Aorta (tissue), 5 donors: ENCODE data around the gene DENND1A. TPM values are rescaled to one million over a fixed set of nuclear protein-coding genes. Genes with fewer than 3 reads are reported as not detected.

Experiments
- ATAC-seq: fragments of 200-7000 bp; cut with Tn5 transposase; one replicate; pipeline ENCODE4 v1.9.1; 2022; ENCODE audit warnings: moderate library complexity; ENCODE audit not compliant: low FRiP score
- DNase-seq, 2 donors: peaks; one replicate each; pipeline ENCODE4 v3.0.0-alpha.2; 2020
- H3K27ac ChIP-seq, 2 donors: one replicate each; pipeline ENCODE4 v1.5.1; 2013; ENCODE audit warnings: low read length in 2 of 2, mild to moderate bottlenecking in 2 of 2, moderate library complexity in 2 of 2, control low read depth in 1 of 2, inconsistent platforms in 1 of 2, low read depth in 1 of 2
- H3K27me3 ChIP-seq, 2 donors: one replicate each; pipeline ENCODE4 v1.6.1; 2013; ENCODE audit warnings: control low read depth in 1 of 2, low read length in 1 of 2, mild to moderate bottlenecking in 1 of 2, moderate library complexity in 1 of 2; ENCODE audit not compliant: insufficient read depth in 2 of 2, control insufficient read depth in 1 of 2
- H3K36me3 ChIP-seq, 2 donors: one replicate each; pipeline ENCODE4 v1.6.1; 2013; ENCODE audit warnings: control low read depth in 1 of 2, low read length in 1 of 2, mild to moderate bottlenecking in 1 of 2; ENCODE audit not compliant: insufficient read depth in 2 of 2, control insufficient read depth in 1 of 2
- H3K4me1 ChIP-seq, 2 donors: one replicate each; pipeline ENCODE4 v1.6.1; 2013; ENCODE audit warnings: low read length in 2 of 2, control low read depth in 1 of 2, mild to moderate bottlenecking in 1 of 2, moderate library complexity in 1 of 2; ENCODE audit not compliant: insufficient read depth in 2 of 2, control insufficient read depth in 1 of 2
- H3K4me3 ChIP-seq, 2 donors: one replicate each; pipeline ENCODE4 v1.5.1; 2013; ENCODE audit warnings: low read length in 2 of 2, control low read depth in 1 of 2, mild to moderate bottlenecking in 1 of 2
- H3K9me3 ChIP-seq: one replicate; pipeline ENCODE4 v1.6.1; 2013; ENCODE audit warnings: mild to moderate bottlenecking, low read length; ENCODE audit not compliant: control insufficient read depth
- WGBS, 2 donors: extraction: QIAGEN DNeasy Blood & Tissue Kit; methylation state at CpG; one replicate each; pipeline ENCODE4 v1.1.7; 2013; 5-methylcytosine and 5-hydroxymethylcytosine counted together
- intact Hi-C, 2 donors: fragments of 100-400 bp; cut with DNase I; formaldehyde crosslinking; loops; one replicate each; pipeline versions ENCODE4 v1.14.2 to v1.15.0; 2022
- polyA plus RNA-seq, 2 donors: library from polyadenylated mRNA; stranded (reverse); fragments of 200-250 nt; gene quantifications; one replicate each; pipeline ENCODE4 v1.2.3, GENCODE V29; 2013
- total RNA-seq, 2 donors: library from RNA; stranded (reverse); fragmentation: NEBNext Ultra II Directional; extraction: Animal tissue kit (Norgen Biotek cat#: 25700); gene quantifications; one replicate each; pipeline ENCODE4 v1.2.1, GENCODE V29; 2021
- donor health status: healthy with polysubstance abuse.
- donor health status: Bipolar disorder and iron deficiency.
- donor health status: DM: no; HTN: no; CAD: no.
- donor health status: DM: no; HTN: no; CAD: no.
- donor health status: DM: yes; HTN: yes; CAD: no.

The DENND1A gene
- total and polyA plus RNA-seq, 4 donors, result 6.9 to 31.4 (median 15.3) TPM

DNA sequence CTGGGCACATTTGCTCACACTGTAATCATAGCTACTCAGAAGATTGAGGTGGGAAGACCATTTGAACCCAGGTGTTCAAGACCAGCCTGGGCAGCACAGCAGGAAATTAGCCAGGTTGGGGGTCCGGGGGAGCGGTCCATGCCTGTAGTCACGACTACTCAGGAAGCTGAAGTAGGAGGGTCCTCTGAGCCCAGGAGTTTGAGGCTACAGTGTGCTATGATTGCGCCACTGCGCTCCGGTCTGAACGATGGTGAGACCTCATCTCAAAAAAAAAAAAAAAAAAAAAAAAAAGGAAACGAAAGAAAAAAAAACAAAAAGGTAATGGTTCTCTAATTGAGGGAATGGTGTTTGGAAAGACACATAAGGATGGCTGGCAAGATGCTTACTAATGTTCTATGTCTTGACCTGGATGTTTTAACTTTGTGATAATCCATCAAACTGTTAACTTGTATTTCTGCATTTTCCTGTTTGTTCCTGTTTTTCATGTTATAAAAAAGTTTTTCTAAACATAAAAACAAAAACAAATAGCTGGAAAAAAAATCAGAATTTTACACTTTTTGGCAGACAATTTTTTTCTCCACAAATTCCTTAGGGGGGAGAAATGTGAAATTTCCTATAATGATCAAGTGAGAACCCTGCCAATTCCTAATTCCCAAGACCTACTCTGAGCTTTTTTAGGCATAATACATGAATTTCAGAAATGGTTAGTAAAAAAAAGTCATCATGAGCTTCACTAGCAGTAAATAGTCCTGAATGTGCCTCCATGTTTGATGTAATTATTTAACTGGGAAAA is 96.9 kb downstream of the DENND1A start:
- H3K36me3 ChIP-seq, result no peaks in the 10 kb centered on the region
- H3K27me3 ChIP-seq, result no peaks in the 10 kb centered on the region
- WGBS, 2 donors, result 91 to 94% methylated on average over 8 of the region's 8 CpGs
- peaks cover 0 to 3% of the 10 kb centered on the region in 2 donors for H3K4me1 ChIP-seq
- no peak for DNase-seq
- no peaks in the 10 kb centered on the region for H3K9me3 ChIP-seq
- intact Hi-C loops, result no loop called here
- no peak overlapping the region for H3K4me3 ChIP-seq
- no peak for ATAC-seq
- no peak overlapping the region for H3K27ac ChIP-seq

DNA sequence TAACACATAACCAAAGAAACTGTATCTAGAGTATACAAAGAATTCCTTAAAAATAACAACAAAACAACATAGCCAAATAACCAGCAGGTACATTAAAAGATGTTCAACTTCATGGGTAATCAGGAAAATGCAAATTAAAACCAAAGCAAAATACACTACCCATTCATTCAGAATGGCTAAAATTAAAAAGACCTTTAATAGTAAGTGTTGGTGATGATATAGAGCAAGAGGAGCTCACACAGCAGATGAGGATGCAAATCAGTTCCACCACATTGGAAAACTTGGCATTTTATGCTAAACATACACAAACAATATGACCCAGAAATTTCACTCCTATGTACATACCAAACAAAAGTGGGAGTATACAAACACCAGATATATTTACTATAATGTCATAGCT is 97.8 kb downstream of the DENND1A start:
- no peak overlapping the region for H3K4me3 ChIP-seq
- ATAC-seq, result no peak
- peaks cover 0 to 3% of the 10 kb centered on the region in 2 donors for H3K4me1 ChIP-seq
- DNase-seq, result no peak
- no peaks in the 10 kb centered on the region for H3K36me3 ChIP-seq
- H3K27ac ChIP-seq, result no peak overlapping the region
- intact Hi-C loops, result no loop called here
- no peaks in the 10 kb centered on the region for H3K9me3 ChIP-seq
- H3K27me3 ChIP-seq, result no peaks in the 10 kb centered on the region

DNA sequence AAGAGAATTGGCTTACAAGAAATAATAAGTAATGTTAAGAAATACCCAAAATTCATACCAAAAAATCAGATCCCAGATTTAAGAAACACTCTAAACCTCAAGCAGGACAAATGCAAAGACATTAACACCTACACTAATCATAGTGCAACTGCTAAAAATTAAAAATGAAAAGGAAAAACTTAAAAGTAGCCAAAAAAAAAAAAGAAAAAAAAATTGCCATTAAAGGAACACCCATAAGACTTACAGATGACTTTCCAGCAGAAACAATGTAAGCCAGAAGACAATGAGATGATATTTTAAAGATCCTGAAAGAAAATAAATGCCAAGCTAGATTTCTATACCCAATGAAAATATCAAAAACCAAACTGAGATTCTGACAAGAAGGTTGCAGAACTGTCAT is 101.5 kb downstream of the DENND1A start:
- Histone ChIP-seq H3K27ac (no peak overlapping the region), H3K9me3 (no peaks in the 10 kb centered on the region), H3K27me3 (no peaks in the 10 kb centered on the region), H3K36me3 (no peaks in the 10 kb centered on the region), H3K4me1 (peaks cover 0 to 3% of the 10 kb centered on the region in 2 donors), H3K4me3 (no peak overlapping the region)
- ATAC-seq, result no peak
- no peak for DNase-seq
- intact Hi-C loops, result no loop called here

DNA sequence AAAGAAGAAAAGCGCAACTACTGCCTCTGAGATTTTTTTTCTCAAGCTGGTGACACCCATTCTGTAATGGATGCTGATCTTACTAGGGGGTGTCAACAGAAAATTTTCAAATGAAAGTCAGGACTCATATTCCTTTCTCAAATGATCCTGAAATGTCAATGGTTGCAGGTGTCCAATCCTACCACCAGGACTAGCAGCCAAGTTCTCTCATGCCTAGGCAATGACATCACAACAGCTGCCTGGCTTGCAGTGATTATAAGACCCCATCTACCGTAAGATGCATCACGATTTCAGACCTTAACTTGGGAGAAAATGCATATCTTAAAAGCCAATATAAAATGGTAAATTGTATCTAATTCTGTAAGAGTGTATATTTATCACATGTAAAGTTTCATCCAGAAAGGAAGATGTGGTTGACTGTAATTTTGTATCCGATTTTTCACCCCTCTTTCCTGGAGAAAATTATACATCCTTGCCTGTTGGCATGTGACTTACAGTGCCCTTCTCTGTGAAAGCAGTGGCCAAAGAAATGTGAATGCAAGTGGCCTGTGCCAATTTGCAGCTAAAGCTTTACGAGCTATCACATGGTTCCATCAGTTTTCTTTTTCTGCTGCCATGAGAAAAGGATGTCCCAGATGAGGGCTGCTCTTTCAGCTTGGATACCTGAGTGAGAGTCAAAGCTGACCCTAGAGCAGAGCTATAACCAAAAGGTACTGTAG is 104.4 kb downstream of the DENND1A start:
- no peak overlapping the region for H3K4me3 ChIP-seq
- no peaks in the 10 kb centered on the region for H3K4me1 ChIP-seq
- H3K9me3 ChIP-seq, result no peaks in the 10 kb centered on the region
- H3K27ac ChIP-seq, result no peak overlapping the region
- 83 to 85% methylated on average over 5 of the region's 5 CpGs for WGBS, 2 donors
- DNase-seq (no peak), ATAC-seq (no peak)
- no peaks in the 10 kb centered on the region for H3K36me3 ChIP-seq
- no peaks in the 10 kb centered on the region for H3K27me3 ChIP-seq
- intact Hi-C loops, result no loop called here

DNA sequence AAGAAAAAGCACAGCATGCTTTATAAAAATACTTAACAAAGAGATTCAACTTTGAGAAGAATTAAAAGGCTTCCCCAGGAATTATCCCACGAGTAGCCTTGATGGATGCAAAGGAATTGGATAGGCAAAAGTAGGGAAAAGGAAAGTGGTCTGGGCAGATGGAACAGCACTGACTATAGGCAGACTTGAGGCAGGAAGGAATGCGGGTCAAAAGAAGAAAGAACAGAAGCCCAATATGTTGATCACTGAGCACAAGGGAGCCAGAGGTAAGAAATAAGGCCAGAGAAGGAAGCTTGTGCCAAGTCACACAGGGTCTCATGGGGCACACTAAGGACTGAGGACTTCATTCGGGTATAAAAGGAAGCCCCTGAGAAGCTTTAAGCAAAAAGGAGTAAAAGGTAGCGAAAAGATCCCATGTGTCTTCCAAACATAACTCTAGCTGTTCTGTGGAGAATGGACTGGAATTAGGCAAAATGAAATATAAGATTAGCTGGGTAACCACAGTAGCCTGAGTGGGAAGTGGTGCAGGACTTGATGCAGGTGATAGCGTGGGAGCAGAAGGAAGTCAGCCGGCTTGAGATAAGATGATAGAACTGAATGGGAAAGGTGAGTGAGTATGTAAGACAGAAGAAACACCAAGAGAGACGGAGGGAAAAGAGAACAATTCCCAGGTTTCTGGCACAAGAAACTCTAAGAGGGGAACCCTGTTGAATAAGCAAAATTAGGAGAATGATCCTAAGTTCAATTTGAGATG is 106.6 kb downstream of the DENND1A start:
- Histone ChIP-seq H3K27me3 (no peaks in the 10 kb centered on the region), H3K4me1 (no peaks in the 10 kb centered on the region), H3K36me3 (no peaks in the 10 kb centered on the region), H3K4me3 (no peak overlapping the region), H3K9me3 (no peaks in the 10 kb centered on the region), H3K27ac (no peak overlapping the region)
- 90 to 92% methylated on average over 7 of the region's 7 CpGs for WGBS, 2 donors
- ATAC-seq (no peak), DNase-seq (no peak)
- intact Hi-C loops, result no loop called here

DNA sequence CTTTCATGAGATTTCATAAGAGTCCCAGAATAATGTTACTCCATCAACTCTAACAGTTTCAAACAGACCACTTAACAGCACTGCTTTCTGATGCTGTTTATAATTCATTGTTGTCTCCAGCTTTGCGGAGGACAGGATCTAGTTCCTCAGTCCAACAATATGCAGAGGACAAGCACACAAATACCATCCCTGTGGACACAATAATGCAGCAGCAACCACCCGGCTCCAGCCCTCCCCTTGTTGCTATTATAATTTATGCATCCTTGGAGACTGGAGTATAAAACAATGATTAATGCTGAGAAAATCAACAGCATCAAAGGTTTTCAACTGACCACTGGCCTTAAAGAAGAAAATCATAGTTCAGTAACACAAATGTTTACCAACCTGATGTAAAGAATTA is 108.3 kb downstream of the DENND1A start:
- Histone ChIP-seq H3K36me3 (no peaks in the 10 kb centered on the region), H3K4me3 (no peak overlapping the region), H3K27me3 (no peaks in the 10 kb centered on the region), H3K9me3 (no peaks in the 10 kb centered on the region), H3K4me1 (no peaks in the 10 kb centered on the region), H3K27ac (no peak overlapping the region)
- DNase-seq (no peak), ATAC-seq (no peak)
- WGBS, 2 donors, result 82 to 88% methylated on average over 2 of the region's 2 CpGs
- intact Hi-C loops, result no loop called here

DNA sequence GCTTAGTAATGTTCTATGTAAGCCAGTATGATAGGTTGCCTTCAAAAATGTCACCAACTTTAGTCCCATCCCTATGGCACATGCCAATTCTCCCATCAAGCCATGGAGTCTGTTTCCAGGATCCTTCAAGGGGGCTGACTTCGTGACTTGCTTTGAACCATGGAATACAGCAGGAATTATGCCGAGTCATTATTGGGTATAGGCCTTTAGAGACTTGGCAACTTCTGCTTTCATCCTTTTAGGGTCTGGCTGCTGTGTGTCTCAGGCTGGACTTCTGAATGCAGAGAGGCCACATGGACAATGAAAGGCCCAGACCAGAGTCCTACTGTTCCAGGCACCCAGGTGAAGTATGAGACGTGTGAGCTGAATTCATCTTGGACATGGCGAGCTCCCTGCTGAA is 109.8 kb downstream of the DENND1A start:
- no peak overlapping the region for H3K27ac ChIP-seq
- no peaks in the 10 kb centered on the region for H3K36me3 ChIP-seq
- no peak for ATAC-seq
- no peak overlapping the region for H3K4me3 ChIP-seq
- no peaks in the 10 kb centered on the region for H3K27me3 ChIP-seq
- H3K4me1 ChIP-seq, result no peaks in the 10 kb centered on the region
- 92 to 97% methylated on average over 4 of the region's 4 CpGs for WGBS, 2 donors
- H3K9me3 ChIP-seq, result no peaks in the 10 kb centered on the region
- no peak for DNase-seq
- intact Hi-C loops, result no loop called here

DNA sequence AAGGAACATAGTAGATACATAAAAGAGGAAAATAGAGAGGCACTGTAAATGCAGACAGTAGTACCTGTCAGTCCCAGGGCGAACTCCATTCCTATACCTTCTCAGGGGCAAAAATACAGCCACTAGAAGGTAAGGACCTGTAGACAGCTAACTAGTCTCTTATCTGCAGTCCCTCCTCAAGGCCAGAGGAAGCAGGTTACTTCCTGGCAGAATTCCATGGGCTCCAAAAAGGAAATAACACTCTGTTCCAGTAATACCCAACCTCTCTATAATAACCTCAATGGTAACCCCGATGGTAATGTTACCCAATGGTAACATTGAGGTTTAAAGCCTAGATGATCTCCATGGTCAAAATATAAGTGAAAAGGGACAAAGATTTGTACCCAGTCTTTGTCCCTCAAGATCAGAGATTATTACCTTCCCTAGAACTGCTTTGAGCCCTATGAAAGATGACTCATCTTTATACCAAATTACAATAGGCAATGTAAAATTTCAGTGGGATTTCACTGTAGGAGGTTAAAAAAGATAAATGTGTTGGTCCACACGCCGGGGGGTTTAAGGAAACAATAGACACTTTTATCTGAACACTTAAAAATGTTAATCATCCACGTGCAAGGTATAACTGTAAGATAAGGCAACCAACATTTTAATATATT is 113.0 kb downstream of the DENND1A start:
- Histone ChIP-seq H3K9me3 (no peaks in the 10 kb centered on the region), H3K27ac (no peak overlapping the region), H3K36me3 (no peaks in the 10 kb centered on the region), H3K4me1 (no peaks in the 10 kb centered on the region), H3K4me3 (no peak overlapping the region), H3K27me3 (no peaks in the 10 kb centered on the region)
- ATAC-seq (no peak), DNase-seq (no peak)
- 89 to 94% methylated on average over 5 of the region's 5 CpGs for WGBS, 2 donors
- intact Hi-C loops, result no loop called here
